D721Med (cell line): ENCODE data around the gene PTK6.

ENCODE experiments used
- DNase-seq: peaks from one replicate; pipeline ENCODE4 v3.0.0; 2011; ENCODE audit warnings: low spot score; ENCODE audit not compliant: insufficient read length
- FAIRE-seq: peaks from 2 replicates; lab custom pipeline; 2011; peaks lifted over from hg19 to GRCh38; lab: Jason Lieb, UNC
- CTCF ChIP-seq: IDR thresholded peaks from 2 replicates; pipeline ENCODE4 v1.5.1; 2012; ENCODE audit warnings: mild to moderate bottlenecking, control low read depth; ENCODE audit not compliant: insufficient read depth; ENCODE audit errors: missing control alignments

The PTK6 gene

DNA sequence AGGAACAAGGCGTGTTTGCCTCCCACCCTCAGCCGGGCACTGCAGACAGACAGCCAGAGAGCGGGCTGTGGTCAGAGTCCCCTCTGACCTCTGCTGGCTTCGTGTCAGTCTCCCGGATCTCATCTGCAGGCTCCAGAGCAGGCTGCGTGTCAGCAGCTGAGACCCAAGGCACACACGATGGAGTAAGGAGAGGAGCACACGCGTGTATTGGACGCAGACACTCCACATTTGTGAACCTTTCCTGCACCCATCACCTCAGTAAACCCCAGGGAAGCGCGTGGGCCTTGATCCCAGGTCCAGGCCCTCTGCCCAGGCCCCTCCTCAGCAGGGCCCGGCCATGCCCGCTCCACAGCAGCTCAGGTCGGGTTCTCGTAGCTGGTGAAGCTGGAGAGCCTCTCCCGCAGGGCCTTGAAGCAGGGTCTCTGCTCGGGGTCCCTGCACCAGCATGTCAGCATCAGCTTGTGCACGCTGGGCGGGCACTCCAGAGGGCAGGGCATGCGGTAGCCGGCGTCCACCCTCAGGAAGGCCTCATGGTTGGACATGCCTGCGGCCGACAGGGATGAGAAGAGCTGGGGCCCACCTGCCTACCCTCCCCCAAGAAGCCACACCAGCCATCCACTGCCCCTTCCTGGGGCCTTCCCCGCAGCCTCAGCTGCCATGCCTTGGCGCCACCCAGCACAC is 7.9 kb downstream of the PTK6 start:
- FAIRE-seq, result no peak
- DNase-seq, result no peak
- TF ChIP-seq CTCF, result no peak

DNA sequence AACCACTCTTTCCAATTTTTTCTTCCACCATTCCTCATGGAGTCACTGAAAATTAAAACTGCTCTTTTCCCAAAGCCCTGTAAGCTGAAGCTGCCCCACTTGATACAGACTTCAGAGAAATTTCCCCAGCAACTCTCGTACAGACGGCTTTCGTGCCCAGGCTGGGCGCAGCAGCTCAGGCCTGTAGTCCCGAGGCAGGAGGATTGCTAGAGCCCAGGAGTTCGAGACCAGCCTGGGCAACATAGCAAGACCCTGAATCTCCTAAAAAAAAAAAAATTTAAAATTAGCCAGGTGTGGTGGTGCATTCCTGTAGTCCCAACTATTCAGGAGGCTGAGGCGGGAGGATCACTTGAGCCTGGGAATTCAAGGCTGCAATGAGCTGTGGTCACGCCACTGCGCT is 10.0 kb downstream of the PTK6 start:
- DNase-seq (no peak), FAIRE-seq (no peak)
- TF ChIP-seq CTCF, result no peak

DNA sequence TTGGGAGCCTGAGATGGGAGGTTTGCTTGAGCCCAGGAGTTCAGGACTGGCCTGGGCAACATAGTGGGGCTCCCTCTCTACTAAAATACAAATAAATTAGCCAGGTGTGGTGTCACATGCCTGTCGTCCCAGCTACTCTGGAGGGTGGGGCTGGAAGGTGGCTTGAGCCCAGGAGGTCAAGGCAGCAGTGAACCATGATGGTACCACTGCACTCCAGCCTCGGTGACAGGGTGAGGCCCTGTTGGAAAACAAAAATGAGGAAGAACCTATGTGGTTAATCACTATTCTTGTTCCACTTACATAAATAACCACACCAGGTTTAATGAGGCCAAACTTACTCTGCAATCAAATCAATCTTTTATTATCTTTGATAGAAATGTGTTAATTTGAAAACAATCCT is 11.2 kb downstream of the PTK6 start:
- DNase-seq (no peak), FAIRE-seq (no peak)

GRCh38 chr20:63525185-63525584 is 12.0 kb downstream of the PTK6 start:
- DNase-seq, result no peak
- no peak for FAIRE-seq
- TF ChIP-seq CTCF, result no peak

More for the DNA sequence above, 11.2 kb downstream of the PTK6 start:
- no peak for TF ChIP-seq CTCF

DNA sequence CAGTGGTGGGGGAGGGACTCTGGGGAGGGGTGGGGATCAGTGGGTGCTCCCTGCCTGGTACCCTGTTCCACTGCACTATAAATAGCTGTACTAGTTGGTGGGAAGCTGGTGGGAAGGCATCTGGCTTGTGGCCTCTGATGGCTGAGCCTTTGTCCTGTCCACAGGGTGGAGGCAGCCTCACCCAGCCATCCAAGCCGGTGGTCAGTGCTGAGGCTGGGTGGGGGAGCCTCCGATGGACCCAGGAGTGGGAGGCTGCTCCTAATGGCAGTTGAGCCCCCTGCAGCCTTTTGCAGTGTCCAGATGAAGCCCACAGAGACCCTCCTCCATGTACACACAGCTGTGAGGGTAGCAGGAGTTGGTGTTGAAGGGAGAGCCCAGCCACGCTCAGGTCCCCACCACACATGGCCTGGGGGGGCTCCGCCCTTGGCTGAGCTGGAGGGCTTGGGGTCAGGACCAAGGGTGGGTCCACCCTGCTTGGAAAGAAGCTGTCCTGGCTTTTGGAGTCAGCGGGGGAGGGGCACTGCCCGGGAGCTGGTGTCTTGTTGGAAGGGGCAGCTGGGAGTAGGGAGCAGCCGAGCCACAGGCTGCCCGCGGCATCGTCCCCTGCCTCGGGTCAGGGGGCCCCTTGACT is 14.1 kb downstream of the PTK6 start:
- no peak for FAIRE-seq
- DNase-seq, result no peak
- no peak for TF ChIP-seq CTCF

DNA sequence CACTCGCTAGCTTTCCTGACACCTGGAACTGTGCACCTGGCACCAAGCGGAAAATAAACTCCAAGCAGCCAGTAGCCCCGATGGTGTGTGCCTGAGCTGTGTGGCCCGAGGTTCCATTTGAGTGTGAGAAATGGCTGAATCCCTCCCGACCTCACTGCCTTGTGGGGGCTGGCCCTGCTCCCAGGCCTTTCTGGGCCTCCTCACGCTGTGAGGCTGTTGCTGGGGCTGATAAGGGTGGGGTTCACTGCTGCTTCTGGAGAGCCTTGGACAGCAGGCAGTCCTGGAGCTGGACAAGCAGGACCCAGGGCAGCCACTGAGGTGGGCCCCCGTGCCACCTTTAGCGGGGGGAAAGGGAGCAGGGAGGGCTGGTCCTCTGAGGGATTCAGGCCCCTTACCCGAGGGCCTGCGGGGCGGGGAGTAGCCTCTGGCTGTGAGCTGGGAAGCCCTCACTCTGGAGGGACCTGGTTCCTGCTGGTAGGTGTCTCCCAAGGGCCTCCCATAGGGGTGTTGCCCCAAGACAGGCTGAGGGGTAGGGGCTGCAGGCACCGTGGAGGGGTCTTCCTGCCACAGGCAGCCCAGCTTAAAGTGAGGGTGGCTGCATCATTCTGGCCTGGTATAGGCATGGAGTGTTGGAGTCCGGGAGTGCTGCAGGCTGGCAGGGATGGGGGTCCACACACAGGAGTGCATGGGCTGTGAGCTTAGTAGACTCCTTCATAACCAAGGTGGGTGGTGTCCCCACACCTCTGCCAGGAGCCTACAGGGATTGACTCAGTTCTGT is 14.9 kb downstream of the PTK6 start:
- TF ChIP-seq CTCF, result no peak
- FAIRE-seq (no peak), DNase-seq (no peak)
